ENCODE data around the gene CA4.

- TF ChIP-seq CTCF (IDR thresholded peaks at IDR 0.05; ENCODE audit: borderline replicate concordance, extremely low read depth, low read length, poor library complexity, severe bottlenecking) = no peak
- TF ChIP-seq EZH2 (IDR thresholded peaks at IDR 0.05; ENCODE audit: borderline replicate concordance, low read depth, low read length, severe bottlenecking) = no peak
These were observed 17.4 kb downstream of the CA4 start for GRCh38 chr17:60167065-60167741.

All from DND-41 (cell line).